ENCODE data around the gene GALNT18. TPM values are rescaled to one million over a fixed set of nuclear protein-coding genes. Genes with fewer than 3 reads are reported as not detected.

Gene GALNT18
- total RNA-seq, 4 donors from 2014 or later: 7.8 to 57.1 (median 17.8) TPM

GRCh38 chr11:11588891-11589290 lies 32.9 kb downstream of the GALNT18 start:
- TF ChIP-seq CTCF (IDR thresholded peaks at IDR 0.05; ENCODE audit: low read depth): no peak

- no peak for TF ChIP-seq CTCF (IDR thresholded peaks at IDR 0.05; ENCODE audit: low read depth)
Observed at GRCh38 chr11:11588243-11588642, 33.6 kb downstream of the GALNT18 start.

GRCh38 chr11:11587122-11587521 lies 34.7 kb downstream of the GALNT18 start:
- TF ChIP-seq CTCF (IDR thresholded peaks at IDR 0.05; ENCODE audit: low read depth): no peak

- TF ChIP-seq CTCF (IDR thresholded peaks at IDR 0.05; ENCODE audit: low read depth): no peak
Observed at GRCh38 chr11:11586465-11586864, 35.3 kb downstream of the GALNT18 start.

GRCh38 chr11:11584937-11585336 lies 36.9 kb downstream of the GALNT18 start:
- TF ChIP-seq CTCF (IDR thresholded peaks at IDR 0.05; ENCODE audit: low read depth): no peak

GRCh38 chr11:11584530-11584810 lies 37.3 kb downstream of the GALNT18 start:
- no peak for TF ChIP-seq CTCF (IDR thresholded peaks at IDR 0.05; ENCODE audit: low read depth)

GRCh38 chr11:11583801-11584529 lies 37.8 kb downstream of the GALNT18 start:
- no peak for TF ChIP-seq CTCF (IDR thresholded peaks at IDR 0.05; ENCODE audit: low read depth)

All from subcutaneous adipose tissue (tissue), 4 donors.